Right renal cortex interstitium (tissue), 3 donors: ENCODE measurements around the gene SNED1. TPM values are rescaled to one million over a fixed set of nuclear protein-coding genes. Genes with fewer than 3 reads are reported as not detected.
"Not testable (repeated sequence)": the region's sequence is repeated elsewhere in the genome, so short reads cannot be mapped to it uniquely, and the experiment has no call there.

Source experiments
- DNase-seq, 3 donors: peaks; one replicate each; pipeline ENCODE4 v3.0.0-alpha.2; 2013; ENCODE audit warnings: low read depth in 3 of 3, low spot score in 2 of 3
- polyA plus RNA-seq, 3 donors: library from polyadenylated mRNA; unstranded; fragments of 120-200 nt; gene quantifications; one replicate each; pipeline ENCODE4 v1.2.1, GENCODE V29; 2013; ENCODE audit not compliant: insufficient read length in 3 of 3

SNED1 gene
- polyA plus RNA-seq, 3 donors: 6.2 to 7.4 (median 6.6) TPM

GRCh38 chr2:240972201-240972600, 26.2 kb upstream of the SNED1 start:
- DNase-seq: no peak

GRCh38 chr2:240972636-240973521, 25.5 kb upstream of the SNED1 start:
- no peak for DNase-seq

- no peak for DNase-seq
These were observed 23.4 kb upstream of the SNED1 start for GRCh38 chr2:240974771-240975572.

GRCh38 chr2:240975903-240976302, 22.5 kb upstream of the SNED1 start:
- not testable (repeated sequence) for DNase-seq

GRCh38 chr2:240981280-240981679, 17.1 kb upstream of the SNED1 start:
- DNase-seq: no peak

GRCh38 chr2:240981871-240982800, 16.3 kb upstream of the SNED1 start:
- DNase-seq: no peak

GRCh38 chr2:240982821-240983281, 15.6 kb upstream of the SNED1 start:
- no peak for DNase-seq

- no peak for DNase-seq
These were observed 14.9 kb upstream of the SNED1 start for GRCh38 chr2:240983361-240983995.

- no peak for DNase-seq
These were observed 14.4 kb upstream of the SNED1 start for GRCh38 chr2:240983996-240984498.

- DNase-seq: no peak
These were observed 12.3 kb upstream of the SNED1 start for GRCh38 chr2:240985881-240986786.

- DNase-seq: no peak
These were observed 11.5 kb upstream of the SNED1 start for GRCh38 chr2:240986787-240987411.

GRCh38 chr2:240987588-240987987, 10.8 kb upstream of the SNED1 start:
- no peak for DNase-seq

GRCh38 chr2:240988146-240988545, 10.3 kb upstream of the SNED1 start:
- DNase-seq: no peak

- no peak for DNase-seq
These were observed 9.7 kb upstream of the SNED1 start for GRCh38 chr2:240988571-240989271.

GRCh38 chr2:240989451-240990265, 8.8 kb upstream of the SNED1 start:
- no peak for DNase-seq

GRCh38 chr2:240990266-240990529, 8.2 kb upstream of the SNED1 start:
- no peak for DNase-seq

GRCh38 chr2:240990726-240991377, 7.6 kb upstream of the SNED1 start:
- DNase-seq: no peak
